Lower leg skin (tissue), 4 donors: ENCODE measurements around the gene DENND1A. TPM values are rescaled to one million over a fixed set of nuclear protein-coding genes. Genes with fewer than 3 reads are reported as not detected.

Experiments
- DNase-seq, 2 donors: peaks; one replicate each; pipeline ENCODE4 v3.0.0-alpha.2; 2019; ENCODE audit warnings: low spot score in 2 of 2
- H3K4me3 ChIP-seq: fragments of 200-600 bp; sonication (generic); 2 replicates; pipeline ENCODE4 v1.5.1; 2017; ENCODE audit warnings: mild to moderate bottlenecking, low read depth; ENCODE audit not compliant: poor library complexity, severe bottlenecking
- POLR2A ChIP-seq, 2 donors: fragments of 450-650 bp; IDR thresholded peaks; one replicate each; pipeline ENCODE4 v1.6.1; 2016 to 2017; ENCODE audit warnings: antibody characterized with exemption in 2 of 2, mild to moderate bottlenecking in 1 of 2, moderate library complexity in 1 of 2
- WGBS, 2 donors: methylation state at CpG; one replicate each; pipeline ENCODE4 v1.1.5; 2018; 5-methylcytosine and 5-hydroxymethylcytosine counted together
- intact Hi-C: fragments of 100-400 bp; cut with DNase I; formaldehyde crosslinking; loops from one replicate; pipeline ENCODE4 v1.15.0; 2023; ENCODE audit warnings: low total_unique reads
- total RNA-seq, 4 donors: library from RNA; depleted of rRNA; stranded (reverse); fragments of >200 nt; gene quantifications; one replicate each; pipeline ENCODE4 v1.1.0, GENCODE V29; 2016
- TF ChIP-seq, protein P1 (sequence below), 3 donors: fragments of 450-650 bp; IDR thresholded peaks; one replicate each; pipeline ENCODE4 v1.5.1; 2016; ENCODE audit warnings: antibody characterized with exemption in 3 of 3, mild to moderate bottlenecking in 3 of 3, moderate library complexity in 2 of 3

Gene DENND1A
- total RNA-seq, 4 donors from 2014 or later = 6.5 to 16.3 (median 12.3) TPM

DNA sequence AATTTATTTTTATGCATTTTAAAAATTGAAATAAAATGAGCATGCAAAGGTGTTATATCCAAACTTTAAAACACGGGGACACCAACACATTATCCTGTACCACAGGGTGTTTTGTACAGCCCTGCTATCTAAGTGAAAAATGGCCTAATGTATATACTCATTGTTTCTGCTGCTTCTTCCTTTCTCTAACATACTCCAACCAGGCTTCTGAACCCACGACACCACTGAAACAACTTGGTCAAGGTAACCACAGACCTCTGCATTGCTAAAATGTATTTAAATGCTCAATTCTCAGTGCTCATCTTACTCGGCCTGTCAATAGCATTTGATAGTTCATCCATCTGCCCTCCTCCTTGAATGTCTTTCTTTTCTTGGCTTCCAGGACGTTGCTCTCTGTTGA is 48.3 kb downstream of the DENND1A start:
- intact Hi-C loops = no loop called here
- 88 to 92% methylated on average over 4 of the region's 4 CpGs for WGBS, 2 donors
- TF ChIP-seq POLR2A (IDR thresholded peaks at IDR 0.05) = no peak
- TF ChIP-seq, protein P1, sequence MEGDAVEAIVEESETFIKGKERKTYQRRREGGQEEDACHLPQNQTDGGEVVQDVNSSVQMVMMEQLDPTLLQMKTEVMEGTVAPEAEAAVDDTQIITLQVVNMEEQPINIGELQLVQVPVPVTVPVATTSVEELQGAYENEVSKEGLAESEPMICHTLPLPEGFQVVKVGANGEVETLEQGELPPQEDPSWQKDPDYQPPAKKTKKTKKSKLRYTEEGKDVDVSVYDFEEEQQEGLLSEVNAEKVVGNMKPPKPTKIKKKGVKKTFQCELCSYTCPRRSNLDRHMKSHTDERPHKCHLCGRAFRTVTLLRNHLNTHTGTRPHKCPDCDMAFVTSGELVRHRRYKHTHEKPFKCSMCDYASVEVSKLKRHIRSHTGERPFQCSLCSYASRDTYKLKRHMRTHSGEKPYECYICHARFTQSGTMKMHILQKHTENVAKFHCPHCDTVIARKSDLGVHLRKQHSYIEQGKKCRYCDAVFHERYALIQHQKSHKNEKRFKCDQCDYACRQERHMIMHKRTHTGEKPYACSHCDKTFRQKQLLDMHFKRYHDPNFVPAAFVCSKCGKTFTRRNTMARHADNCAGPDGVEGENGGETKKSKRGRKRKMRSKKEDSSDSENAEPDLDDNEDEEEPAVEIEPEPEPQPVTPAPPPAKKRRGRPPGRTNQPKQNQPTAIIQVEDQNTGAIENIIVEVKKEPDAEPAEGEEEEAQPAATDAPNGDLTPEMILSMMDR (IDR thresholded peaks at IDR 0.05) = no peak

DNA sequence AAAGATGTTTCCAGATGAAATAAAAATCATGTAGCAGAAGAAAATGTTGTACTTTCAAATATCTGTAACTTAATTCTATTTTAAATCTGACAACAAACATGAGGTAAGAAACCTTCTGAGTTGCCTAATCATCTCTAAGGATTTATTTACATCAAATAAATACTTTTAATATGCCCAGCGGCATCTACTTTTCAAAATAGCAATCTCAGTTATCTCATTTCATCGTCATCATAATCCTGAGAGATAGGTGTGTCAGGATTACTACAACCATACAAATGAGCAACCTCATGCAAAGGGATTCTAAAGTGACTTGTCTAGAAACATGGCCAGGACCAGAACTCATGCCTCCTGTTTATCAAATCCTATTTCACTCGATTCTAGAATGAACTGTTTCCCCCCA is 49.5 kb downstream of the DENND1A start:
- DNase-seq = no peak
- TF ChIP-seq POLR2A (IDR thresholded peaks at IDR 0.05) = no peak
- TF ChIP-seq, protein P1 (IDR thresholded peaks at IDR 0.05) = no peak
- WGBS, 2 donors = 57 to 76% methylated on average over 3 of the region's 3 CpGs
- intact Hi-C loops = no loop called here
- no peak overlapping the region for H3K4me3 ChIP-seq

More for the DNA sequence above, 48.3 kb downstream of the DENND1A start:
- DNase-seq = no peak
- no peak overlapping the region for H3K4me3 ChIP-seq

DNA sequence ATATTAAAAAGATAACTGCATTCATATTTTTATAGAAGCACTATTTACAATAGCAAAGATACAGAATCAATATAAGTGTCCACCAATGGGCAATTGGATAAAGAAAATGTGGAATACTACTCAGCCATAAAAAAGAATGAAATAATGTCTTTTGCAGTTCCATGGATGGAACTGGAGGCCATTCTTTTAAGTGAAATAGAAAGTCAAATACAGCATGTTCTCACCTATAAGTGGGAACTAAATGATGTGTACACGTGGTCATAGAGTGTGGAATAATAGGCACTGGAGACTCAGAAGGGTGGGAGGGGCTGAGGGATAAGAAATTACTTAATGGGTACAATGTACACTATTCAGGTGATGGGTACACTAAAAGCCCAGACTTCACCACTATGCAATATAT is 53.2 kb downstream of the DENND1A start:
- no peak for DNase-seq
- H3K4me3 ChIP-seq = no peak overlapping the region
- intact Hi-C loops = no loop called here
- TF ChIP-seq, protein P1 (IDR thresholded peaks at IDR 0.05) = no peak
- TF ChIP-seq POLR2A (IDR thresholded peaks at IDR 0.05) = no peak
- WGBS, 2 donors = 91 to 97% methylated on average over 1 of the region's 1 CpG

DNA sequence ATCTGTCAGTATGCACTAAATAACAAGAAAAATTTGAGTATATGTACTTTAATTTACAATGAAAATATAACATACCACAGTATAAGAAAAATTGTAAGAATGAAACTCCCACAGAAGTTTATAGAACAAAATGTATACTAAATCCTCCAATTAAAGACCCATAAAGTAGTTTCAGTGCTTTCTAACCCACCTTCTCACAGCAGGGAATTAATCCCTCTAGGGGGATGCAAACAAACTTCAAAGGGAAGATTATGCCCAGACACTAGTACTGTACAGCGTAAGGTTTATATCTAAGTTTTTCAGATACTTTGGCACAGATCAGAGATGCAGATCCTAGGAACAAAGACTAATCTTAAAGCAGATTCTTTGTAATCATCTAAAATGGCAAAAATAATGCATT is 57.2 kb downstream of the DENND1A start:
- intact Hi-C loops = no loop called here

DNA sequence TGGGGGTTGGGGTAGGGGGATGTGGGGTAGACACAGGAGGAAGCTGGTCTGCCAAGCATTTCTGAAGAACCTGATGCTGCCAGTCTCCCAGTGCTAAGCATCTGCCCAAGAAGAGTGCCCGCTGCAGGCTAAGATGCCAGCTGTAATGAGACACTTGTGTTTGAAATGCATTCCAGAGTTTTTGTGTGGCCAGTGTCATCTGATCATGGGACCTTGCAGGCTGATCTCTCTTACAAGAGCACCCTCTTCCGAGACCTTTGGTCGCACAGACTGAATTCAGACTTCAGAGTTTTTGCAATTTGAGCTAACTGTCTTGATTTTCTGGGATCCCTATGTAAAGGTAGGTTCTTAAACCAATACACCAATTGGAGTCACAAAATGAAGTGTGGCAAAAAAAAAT is 58.1 kb downstream of the DENND1A start:
- WGBS, 2 donors = 89 to 94% methylated on average over 3 of the region's 3 CpGs

More for the DNA sequence above, 57.2 kb downstream of the DENND1A start:
- 90 to 93% methylated on average over 1 of the region's 1 CpG for WGBS, 2 donors
- no peak overlapping the region for H3K4me3 ChIP-seq
- TF ChIP-seq POLR2A (IDR thresholded peaks at IDR 0.05) = no peak
- TF ChIP-seq, protein P1 (IDR thresholded peaks at IDR 0.05) = no peak
- DNase-seq = no peak

DNA sequence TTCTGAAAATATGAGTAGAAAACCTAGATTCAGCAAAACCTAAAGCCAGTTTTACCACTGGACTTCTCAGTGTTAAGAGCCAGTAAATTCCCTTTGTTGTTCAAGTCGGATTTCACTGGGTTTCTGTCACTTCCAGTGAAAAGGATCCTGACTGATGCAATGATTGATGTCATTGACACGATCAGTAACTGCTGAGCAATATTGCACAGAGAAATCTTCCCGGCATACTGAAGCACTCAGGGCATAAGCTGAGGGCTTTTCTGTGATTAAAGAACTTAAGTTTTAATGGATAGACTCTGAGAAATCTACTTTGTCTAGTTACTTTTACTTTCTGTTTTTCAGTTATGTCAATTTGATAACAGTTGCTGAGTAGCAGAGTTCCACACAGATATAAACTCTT is 61.9 kb downstream of the DENND1A start:
- no peak for DNase-seq
- WGBS, 2 donors = 61 to 65% methylated on average over 3 of the region's 3 CpGs
- no peak overlapping the region for H3K4me3 ChIP-seq
- intact Hi-C loops = no loop called here
- TF ChIP-seq POLR2A (IDR thresholded peaks at IDR 0.05) = no peak
- TF ChIP-seq, protein P1 (IDR thresholded peaks at IDR 0.05) = no peak

More for the DNA sequence above, 58.1 kb downstream of the DENND1A start:
- intact Hi-C loops = no loop called here
- DNase-seq = no peak
- no peak for TF ChIP-seq POLR2A (IDR thresholded peaks at IDR 0.05)
- TF ChIP-seq, protein P1 (IDR thresholded peaks at IDR 0.05) = no peak
- H3K4me3 ChIP-seq = no peak overlapping the region
